ENCODE results near the gene HMGXB3.

DNA sequence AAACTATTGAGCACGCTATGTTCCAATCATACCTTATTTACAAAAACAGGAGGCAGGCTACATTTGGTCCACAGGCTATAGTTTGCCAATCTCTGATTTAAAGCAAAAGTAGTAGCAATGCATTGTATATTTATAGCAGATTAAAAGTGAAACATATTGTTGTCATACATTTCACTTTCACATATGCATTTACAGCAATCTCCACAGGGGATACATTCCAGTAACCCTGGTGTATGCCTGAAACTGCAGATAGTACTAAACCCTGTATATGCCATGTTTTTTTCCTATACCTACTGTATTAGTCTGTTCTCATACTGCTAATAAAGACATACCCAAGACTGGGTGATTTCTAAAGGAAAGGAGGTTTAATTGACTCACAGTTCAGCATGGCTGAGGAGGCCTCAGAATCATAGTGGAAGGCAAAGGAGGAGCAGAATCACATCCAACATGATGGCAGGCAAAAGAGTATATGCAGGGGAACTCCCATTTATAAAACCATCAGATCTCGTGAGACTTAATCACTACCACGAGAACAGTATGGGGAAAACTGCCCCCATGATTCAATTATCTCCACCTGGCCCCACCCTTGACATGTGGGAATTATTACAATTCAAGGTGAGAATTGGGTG is 91.7 kb downstream of the HMGXB3 start:
- TF ChIP-seq CTCF (IDR thresholded peaks at IDR 0.05) (no peak), POLR2AphosphoS5 (IDR thresholded peaks at IDR 0.05) (no peak), EP300 (IDR thresholded peaks at IDR 0.05) (no peak)

Measured in sigmoid colon (tissue), 4 donors.